GM13976 (cell line): Measurements from ENCODE around the gene ERF.

Experiments
- DNase-seq: peaks from one replicate; pipeline ENCODE4 v3.0.0; 2012; ENCODE audit warnings: low spot score
- in situ Hi-C: fragments of 300-500 bp; cut with MboI; formaldehyde crosslinking; loops from one replicate; pipeline ENCODE4 v1.12.0; 2022; ENCODE audit warnings: low sequenced_read_pairs, mixed read lengths, inconsistent platforms; ENCODE audit not compliant: unreplicated experiment
- TF ChIP-seq, protein P1 (sequence below): IDR thresholded peaks from 2 replicates; pipeline ENCODE4 v1.5.1; 2012; ENCODE audit warnings: borderline replicate concordance, mild to moderate bottlenecking; ENCODE audit not compliant: insufficient read depth; ENCODE audit errors: extremely low read depth, missing control alignments, control extremely low read depth

Gene ERF

DNA sequence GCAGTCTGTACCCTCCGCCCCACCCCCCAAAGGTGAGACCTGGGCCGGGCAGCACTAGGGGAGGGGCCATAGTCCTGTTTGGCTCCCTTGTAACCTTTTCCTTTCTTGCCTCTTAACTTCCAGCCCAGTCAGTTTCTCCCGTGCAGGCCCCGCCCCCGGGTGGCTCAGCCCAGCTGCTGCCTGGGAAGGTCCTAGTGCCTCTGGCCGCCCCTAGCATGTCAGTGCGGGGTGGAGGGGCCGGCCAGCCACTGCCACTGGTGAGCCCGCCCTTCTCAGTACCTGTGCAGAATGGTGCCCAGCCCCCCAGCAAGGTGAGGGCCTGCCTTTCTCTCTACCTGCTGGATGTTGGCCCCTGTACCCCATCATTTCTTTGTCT lies 36.5 kb upstream of the ERF start:
- in situ Hi-C loops: no loop called here
- TF ChIP-seq, protein P1, sequence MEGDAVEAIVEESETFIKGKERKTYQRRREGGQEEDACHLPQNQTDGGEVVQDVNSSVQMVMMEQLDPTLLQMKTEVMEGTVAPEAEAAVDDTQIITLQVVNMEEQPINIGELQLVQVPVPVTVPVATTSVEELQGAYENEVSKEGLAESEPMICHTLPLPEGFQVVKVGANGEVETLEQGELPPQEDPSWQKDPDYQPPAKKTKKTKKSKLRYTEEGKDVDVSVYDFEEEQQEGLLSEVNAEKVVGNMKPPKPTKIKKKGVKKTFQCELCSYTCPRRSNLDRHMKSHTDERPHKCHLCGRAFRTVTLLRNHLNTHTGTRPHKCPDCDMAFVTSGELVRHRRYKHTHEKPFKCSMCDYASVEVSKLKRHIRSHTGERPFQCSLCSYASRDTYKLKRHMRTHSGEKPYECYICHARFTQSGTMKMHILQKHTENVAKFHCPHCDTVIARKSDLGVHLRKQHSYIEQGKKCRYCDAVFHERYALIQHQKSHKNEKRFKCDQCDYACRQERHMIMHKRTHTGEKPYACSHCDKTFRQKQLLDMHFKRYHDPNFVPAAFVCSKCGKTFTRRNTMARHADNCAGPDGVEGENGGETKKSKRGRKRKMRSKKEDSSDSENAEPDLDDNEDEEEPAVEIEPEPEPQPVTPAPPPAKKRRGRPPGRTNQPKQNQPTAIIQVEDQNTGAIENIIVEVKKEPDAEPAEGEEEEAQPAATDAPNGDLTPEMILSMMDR: no peak
- DNase-seq: no peak

DNA sequence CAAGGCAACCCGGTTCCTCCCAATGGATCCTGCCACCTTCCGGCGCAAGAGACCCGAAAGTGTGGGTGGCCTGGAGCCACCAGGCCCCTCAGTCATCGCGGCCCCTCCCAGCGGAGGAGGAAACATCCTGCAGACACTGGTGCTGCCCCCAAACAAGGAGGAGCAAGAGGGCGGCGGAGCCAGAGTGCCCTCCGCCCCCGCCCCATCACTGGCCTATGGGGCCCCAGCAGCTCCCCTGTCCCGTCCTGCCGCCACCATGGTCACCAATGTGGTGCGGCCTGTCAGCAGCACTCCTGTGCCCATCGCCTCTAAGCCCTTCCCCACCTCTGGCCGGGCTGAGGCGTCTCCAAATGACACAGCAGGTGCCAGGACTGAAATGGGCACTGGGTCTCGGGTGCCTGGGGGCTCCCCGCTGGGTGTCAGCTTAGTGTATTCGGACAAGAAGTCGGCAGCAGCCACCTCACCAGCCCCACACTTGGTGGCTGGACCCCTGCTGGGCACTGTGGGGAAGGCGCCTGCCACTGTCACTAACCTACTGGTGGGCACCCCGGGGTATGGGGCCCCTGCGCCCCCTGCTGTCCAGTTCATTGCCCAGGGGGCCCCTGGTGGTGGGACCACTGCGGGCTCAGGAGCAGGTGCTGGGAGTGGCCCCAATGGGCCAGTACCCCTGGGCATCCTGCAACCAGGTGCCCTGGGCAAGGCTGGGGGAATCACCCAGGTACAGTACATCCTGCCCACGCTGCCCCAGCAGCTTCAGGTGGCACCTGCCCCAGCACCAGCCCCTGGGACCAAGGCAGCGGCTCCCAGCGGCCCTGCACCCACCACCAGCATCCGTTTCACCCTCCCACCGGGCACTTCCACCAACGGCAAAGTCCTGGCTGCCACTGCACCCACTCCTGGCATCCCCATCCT lies 35.9 kb upstream of the ERF start:
- DNase-seq: peak; percentile 60
- in situ Hi-C loops: no loop called here
- TF ChIP-seq, protein P1: peak; percentile 42

DNA sequence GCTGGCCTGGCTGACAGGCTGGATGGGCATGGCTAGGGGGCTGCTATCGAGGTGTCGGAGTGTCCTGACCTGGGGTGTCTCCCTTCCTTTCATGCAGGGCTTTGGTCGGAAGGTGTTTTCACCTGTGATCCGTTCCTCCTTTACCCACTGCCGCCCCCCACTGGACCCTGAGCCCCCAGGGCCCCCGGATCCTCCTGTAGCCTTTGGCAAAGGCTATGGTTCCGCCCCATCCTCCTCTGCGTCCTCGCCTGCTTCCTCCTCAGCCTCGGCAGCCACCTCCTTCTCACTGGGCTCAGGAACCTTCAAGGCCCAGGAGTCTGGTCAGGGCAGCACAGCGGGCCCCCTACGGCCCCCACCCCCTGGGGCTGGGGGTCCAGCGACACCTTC lies 35.2 kb upstream of the ERF start:
- DNase-seq: no peak
- in situ Hi-C loops: no loop called here
- TF ChIP-seq, protein P1: no peak

DNA sequence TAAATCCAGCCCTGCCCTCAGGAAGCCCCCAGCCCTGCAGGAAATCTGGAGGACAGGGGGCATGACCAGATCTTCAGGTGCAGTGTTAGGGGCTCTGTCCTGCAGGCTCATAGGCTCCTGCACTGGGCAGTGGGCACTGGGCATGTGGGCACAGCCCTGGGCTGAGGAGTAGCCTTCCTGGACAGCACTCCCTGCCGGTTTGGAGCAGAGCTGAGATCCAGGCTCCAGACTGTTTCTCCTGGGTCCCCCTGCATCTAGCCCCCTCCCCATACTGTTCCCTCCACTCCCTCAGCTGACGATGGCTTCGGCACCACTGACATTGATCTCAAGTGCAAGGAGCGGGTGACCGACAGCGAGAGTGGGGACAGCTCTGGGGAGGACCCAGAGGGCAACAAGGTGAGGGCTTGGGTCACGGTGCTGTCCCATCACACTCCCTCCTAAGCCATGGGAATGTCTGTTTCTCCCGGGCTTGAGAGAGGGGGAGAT lies 34.7 kb upstream of the ERF start:
- DNase-seq: no peak
- TF ChIP-seq, protein P1: no peak
- in situ Hi-C loops: no loop called here

DNA sequence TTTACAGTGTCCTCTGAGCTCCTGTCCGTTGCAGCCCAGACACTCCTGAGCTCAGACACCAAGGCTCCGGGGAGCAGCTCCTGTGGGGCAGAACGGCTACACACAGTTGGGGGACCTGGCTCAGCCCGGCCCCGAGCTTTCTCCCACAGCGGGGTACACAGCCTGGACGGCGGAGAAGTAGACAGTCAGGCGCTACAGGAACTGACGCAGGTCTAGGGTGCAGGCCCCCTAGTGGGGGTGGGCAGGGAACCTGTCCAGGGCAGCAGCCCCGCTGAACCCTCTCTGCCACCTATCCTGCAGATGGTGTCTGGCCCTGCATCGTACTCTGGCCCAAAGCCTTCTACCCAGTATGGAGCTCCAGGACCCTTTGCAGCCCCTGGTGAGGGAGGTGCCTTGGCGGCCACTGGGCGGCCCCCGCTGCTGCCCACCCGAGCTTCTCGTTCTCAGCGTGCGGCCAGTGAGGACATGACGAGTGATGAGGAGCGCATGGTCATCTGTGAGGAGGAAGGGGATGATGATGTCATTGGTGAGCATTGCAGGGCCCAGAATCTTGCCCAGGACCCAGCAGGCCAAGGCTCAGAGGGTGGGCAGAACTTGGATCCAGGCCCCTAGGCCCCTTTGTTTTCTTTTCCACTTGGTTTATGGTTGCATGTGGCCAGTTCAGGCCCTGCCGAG lies 34.1 kb upstream of the ERF start:
- TF ChIP-seq, protein P1: no peak
- in situ Hi-C loops: no loop called here
- DNase-seq: no peak

DNA sequence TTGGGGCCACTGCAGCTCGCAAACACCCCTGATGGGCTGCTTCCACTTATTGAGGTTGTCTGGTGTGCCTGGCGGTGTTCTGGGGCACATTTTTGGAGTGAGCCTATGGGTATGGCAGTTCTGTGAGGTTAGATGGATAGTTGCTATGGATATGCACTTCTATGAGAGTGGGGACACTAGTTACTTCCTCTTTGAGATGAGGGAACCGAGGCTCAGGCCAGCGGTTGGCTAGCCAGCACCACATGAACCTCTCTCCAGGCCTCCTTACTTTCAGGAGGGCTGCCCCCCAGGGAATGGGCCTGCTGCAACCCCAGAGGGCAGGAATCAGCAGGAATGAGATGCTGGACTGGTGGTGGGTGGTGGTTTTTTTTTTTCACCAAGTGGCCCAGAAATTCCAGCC lies 33.5 kb upstream of the ERF start:
- DNase-seq: no peak
- in situ Hi-C loops: no loop called here

More for the DNA sequence above, 33.5 kb upstream of the ERF start:
- TF ChIP-seq, protein P1: no peak
